ENCODE measurements around the gene PNLDC1.

GRCh38 chr6:159830501-159831372, 30.7 kb downstream of the PNLDC1 start:
- no peak for TF ChIP-seq CTCF (IDR thresholded peaks at IDR 0.05)
- TF ChIP-seq POLR2A (IDR thresholded peaks at IDR 0.05): no peak

Data from heart left ventricle (tissue), 13 donors.